Activated CD8-positive, alpha-beta T cell treated with anti-CD3 and anti-CD28 coated beads, Interleukin-2, amount 10 ng/mL, durations not matched to agents 7 days and 5 days (primary cell): ENCODE data around the gene GSTA2. TPM values are rescaled to one million over a fixed set of nuclear protein-coding genes. Genes with fewer than 3 reads are reported as not detected.
"Not testable (repeated sequence)": the region's sequence is repeated elsewhere in the genome, so short reads cannot be mapped to it uniquely, and the experiment has no call there.

Experiments
- ATAC-seq: fragments of 150-1000 bp; cut with Tn5 transposase; one replicate; pipeline ENCODE4 v1.10.0; 2021; ENCODE audit warnings: moderate library complexity
- CTCF ChIA-PET: fragments of 350-600 bp; sonication (Branson Sonifier 250); formaldehyde crosslinking; loops from one replicate; lab custom pipeline; 2021; ENCODE audit warnings: antibody characterized with exemption; lab: Charles Lee
- POLR2A ChIA-PET: fragments of 350-600 bp; sonication (Branson Sonifier 250); formaldehyde crosslinking; loops from one replicate; lab custom pipeline; 2021; ENCODE audit warnings: antibody characterized with exemption; lab: Charles Lee
- DNase-seq: peaks from one replicate; pipeline ENCODE4 v3.0.0-alpha.2; 2020
- H3K27ac Mint-ChIP-seq: one replicate; pipeline ENCODE4 v1.8.0; 2021; ENCODE audit warnings: mild to moderate bottlenecking, mixed read lengths
- H3K27me3 Mint-ChIP-seq: one replicate; pipeline ENCODE4 v1.8.0; 2021; ENCODE audit warnings: low read depth, mixed read lengths
- H3K36me3 Mint-ChIP-seq: one replicate; pipeline ENCODE4 v1.8.0; 2021; ENCODE audit warnings: low read depth, mixed read lengths
- H3K4me1 Mint-ChIP-seq: one replicate; pipeline ENCODE4 v1.8.0; 2021; ENCODE audit warnings: low read depth, mixed read lengths
- H3K4me3 Mint-ChIP-seq: one replicate; pipeline ENCODE4 v1.8.0; 2021; ENCODE audit warnings: mild to moderate bottlenecking, mixed read lengths
- H3K9me3 Mint-ChIP-seq: one replicate; pipeline ENCODE4 v1.8.0; 2022; ENCODE audit warnings: mixed read lengths; ENCODE audit not compliant: insufficient read depth
- total RNA-seq, 2 experiments: library from RNA; stranded (reverse); gene quantifications; one replicate each; pipeline ENCODE4 v1.2.3, GENCODE V29; 2021

Gene GSTA2
- total RNA-seq, 2 experiments from 2014 or later: not detected

- ATAC-seq (no peak), DNase-seq (no peak)
- Mint-ChIP-seq H3K9me3 (no peaks in the 10 kb centered on the region), H3K27ac (no peak overlapping the region), H3K36me3 (no peaks in the 10 kb centered on the region), H3K4me1 (no peaks in the 10 kb centered on the region), H3K27me3 (peaks cover 10% of the 10 kb centered on the region), H3K4me3 (no peak overlapping the region)
- ChIA-PET CTCF (no interaction called here), POLR2A (no interaction called here)
These were observed 8.8 kb downstream of the GSTA2 start for GRCh38 chr6:52754443-52754842.

- H3K27ac Mint-ChIP-seq, DNase-seq, CTCF ChIA-PET, H3K9me3 Mint-ChIP-seq, H3K4me1 Mint-ChIP-seq, H3K27me3 Mint-ChIP-seq, H3K36me3 Mint-ChIP-seq, POLR2A ChIA-PET, ATAC-seq, H3K4me3 Mint-ChIP-seq: not testable (repeated sequence)
These were observed 10.1 kb downstream of the GSTA2 start for GRCh38 chr6:52753137-52753536.

- Mint-ChIP-seq H3K9me3 (no peaks in the 10 kb centered on the region), H3K27me3 (peaks cover 8% of the 10 kb centered on the region), H3K36me3 (no peaks in the 10 kb centered on the region), H3K4me1 (no peaks in the 10 kb centered on the region), H3K4me3 (no peak overlapping the region), H3K27ac (no peak overlapping the region)
- ChIA-PET CTCF (no interaction called here), POLR2A (no interaction called here)
- ATAC-seq (no peak), DNase-seq (no peak)
These were observed 11.0 kb downstream of the GSTA2 start for GRCh38 chr6:52752310-52752709.

- Mint-ChIP-seq H3K27ac (no peak overlapping the region), H3K36me3 (no peaks in the 10 kb centered on the region), H3K27me3 (peaks cover 5% of the 10 kb centered on the region), H3K4me1 (no peaks in the 10 kb centered on the region), H3K4me3 (no peak overlapping the region), H3K9me3 (no peaks in the 10 kb centered on the region)
- ChIA-PET CTCF (no interaction called here), POLR2A (no interaction called here)
- DNase-seq (no peak), ATAC-seq (no peak)
These were observed 13.6 kb downstream of the GSTA2 start for GRCh38 chr6:52749556-52750152.

GRCh38 chr6:52747301-52747700 lies 16.0 kb downstream of the GSTA2 start:
- CTCF ChIA-PET, H3K36me3 Mint-ChIP-seq, H3K4me1 Mint-ChIP-seq, ATAC-seq, H3K27ac Mint-ChIP-seq, POLR2A ChIA-PET, H3K9me3 Mint-ChIP-seq, DNase-seq, H3K4me3 Mint-ChIP-seq, H3K27me3 Mint-ChIP-seq: not testable (repeated sequence)

GRCh38 chr6:52746213-52746612 lies 17.1 kb downstream of the GSTA2 start:
- ATAC-seq (no peak), DNase-seq (no peak)
- no peaks in the 10 kb centered on the region for H3K36me3 Mint-ChIP-seq
- H3K27ac Mint-ChIP-seq: no peak overlapping the region
- H3K9me3 Mint-ChIP-seq: no peaks in the 10 kb centered on the region
- CTCF ChIA-PET: no interaction called here
- no peaks in the 10 kb centered on the region for H3K4me1 Mint-ChIP-seq
- H3K27me3 Mint-ChIP-seq: peaks cover 9% of the 10 kb centered on the region
- no peak overlapping the region for H3K4me3 Mint-ChIP-seq
- POLR2A ChIA-PET: no interaction called here

GRCh38 chr6:52745764-52746201 lies 17.5 kb downstream of the GSTA2 start:
- Mint-ChIP-seq H3K27ac (no peak overlapping the region), H3K27me3 (peaks cover 9% of the 10 kb centered on the region), H3K4me1 (no peaks in the 10 kb centered on the region), H3K9me3 (no peaks in the 10 kb centered on the region), H3K36me3 (no peaks in the 10 kb centered on the region), H3K4me3 (no peak overlapping the region)
- DNase-seq (no peak), ATAC-seq (no peak)
- ChIA-PET POLR2A (no interaction called here), CTCF (no interaction called here)

GRCh38 chr6:52741872-52742271 lies 21.4 kb downstream of the GSTA2 start:
- H3K27ac Mint-ChIP-seq: no peak overlapping the region
- H3K9me3 Mint-ChIP-seq: no peaks in the 10 kb centered on the region
- peaks cover 9% of the 10 kb centered on the region for H3K27me3 Mint-ChIP-seq
- no peaks in the 10 kb centered on the region for H3K36me3 Mint-ChIP-seq
- H3K4me1 Mint-ChIP-seq: no peaks in the 10 kb centered on the region
- ChIA-PET POLR2A (no interaction called here), CTCF (no interaction called here)
- DNase-seq (no peak), ATAC-seq (no peak)
- no peak overlapping the region for H3K4me3 Mint-ChIP-seq

- peaks cover 7% of the 10 kb centered on the region for H3K27me3 Mint-ChIP-seq
- H3K4me1 Mint-ChIP-seq: no peaks in the 10 kb centered on the region
- ChIA-PET CTCF (interaction anchor here (0.7 kb wide), 1 partner anchor 15 kb away, joined by 3 read pairs; no protein-coding TSS in a partner anchor), POLR2A (no interaction called here)
- ATAC-seq (no peak), DNase-seq (no peak)
- no peaks in the 10 kb centered on the region for H3K9me3 Mint-ChIP-seq
- H3K4me3 Mint-ChIP-seq: no peak overlapping the region
- H3K36me3 Mint-ChIP-seq: no peaks in the 10 kb centered on the region
- no peak overlapping the region for H3K27ac Mint-ChIP-seq
These were observed 23.6 kb downstream of the GSTA2 start for GRCh38 chr6:52739627-52740026.

GRCh38 chr6:52739134-52739533 lies 24.1 kb downstream of the GSTA2 start:
- Mint-ChIP-seq H3K36me3 (no peaks in the 10 kb centered on the region), H3K27ac (no peak overlapping the region), H3K27me3 (peaks cover 6% of the 10 kb centered on the region), H3K4me3 (no peak overlapping the region), H3K4me1 (no peaks in the 10 kb centered on the region), H3K9me3 (no peaks in the 10 kb centered on the region)
- ATAC-seq: no peak
- no peak for DNase-seq
- POLR2A ChIA-PET: no interaction called here
- CTCF ChIA-PET: interaction anchor here (1.1 kb wide), 1 partner anchor 15 kb away, joined by 5 read pairs; no protein-coding TSS in a partner anchor

- Mint-ChIP-seq H3K9me3 (no peaks in the 10 kb centered on the region), H3K27me3 (no peaks in the 10 kb centered on the region), H3K27ac (no peak overlapping the region), H3K36me3 (no peaks in the 10 kb centered on the region), H3K4me1 (no peaks in the 10 kb centered on the region), H3K4me3 (no peak overlapping the region)
- POLR2A ChIA-PET: no interaction called here
- CTCF ChIA-PET: no interaction called here
- ATAC-seq (no peak), DNase-seq (no peak)
These were observed 27.1 kb downstream of the GSTA2 start for GRCh38 chr6:52736145-52736544.

- CTCF ChIA-PET: no interaction called here
- no peak for ATAC-seq
- no peak overlapping the region for H3K27ac Mint-ChIP-seq
- no peaks in the 10 kb centered on the region for H3K27me3 Mint-ChIP-seq
- no peak for DNase-seq
- H3K36me3 Mint-ChIP-seq: no peaks in the 10 kb centered on the region
- no peaks in the 10 kb centered on the region for H3K4me1 Mint-ChIP-seq
- POLR2A ChIA-PET: no interaction called here
- H3K9me3 Mint-ChIP-seq: no peaks in the 10 kb centered on the region
- no peak overlapping the region for H3K4me3 Mint-ChIP-seq
These were observed 28.2 kb downstream of the GSTA2 start for GRCh38 chr6:52735071-52735470.

GRCh38 chr6:52734072-52734471 lies 29.2 kb downstream of the GSTA2 start:
- no peaks in the 10 kb centered on the region for H3K36me3 Mint-ChIP-seq
- ATAC-seq: no peak
- POLR2A ChIA-PET: no interaction called here
- CTCF ChIA-PET: no interaction called here
- no peaks in the 10 kb centered on the region for H3K4me1 Mint-ChIP-seq
- no peak overlapping the region for H3K4me3 Mint-ChIP-seq
- no peak for DNase-seq
- no peaks in the 10 kb centered on the region for H3K9me3 Mint-ChIP-seq
- H3K27ac Mint-ChIP-seq: no peak overlapping the region
- H3K27me3 Mint-ChIP-seq: no peaks in the 10 kb centered on the region
